B cell (primary cell): ENCODE measurements around the gene MIPOL1. TPM values are rescaled to one million over a fixed set of nuclear protein-coding genes. Genes with fewer than 3 reads are reported as not detected.

Experiments
- ATAC-seq: fragments of 200-7000 bp; cut with Tn5 transposase; one replicate; pipeline ENCODE4 v1.10.0; 2021; ENCODE audit warnings: low read depth, mild to moderate bottlenecking, moderate number of reproducible peaks, moderate library complexity
- CTCF ChIA-PET: fragments of 350-600 bp; sonication (Branson Sonifier 250); formaldehyde crosslinking; loops from one replicate; lab custom pipeline; 2021; ENCODE audit warnings: antibody characterized with exemption, inconsistent platforms; lab: Charles Lee
- POLR2A ChIA-PET: fragments of 350-600 bp; sonication (Branson Sonifier 250); formaldehyde crosslinking; loops from one replicate; lab custom pipeline; 2021; ENCODE audit warnings: antibody characterized with exemption; lab: Charles Lee
- DNase-seq: peaks from one replicate; pipeline ENCODE4 v3.0.0; 2013
- H2AFZ ChIP-seq: 2 replicates; pipeline ENCODE4 v1.6.1; 2012; ENCODE audit warnings: mild to moderate bottlenecking, low read depth, low read length; ENCODE audit not compliant: insufficient read depth, poor library complexity, severe bottlenecking
- H3K27ac ChIP-seq, 2 donors: 1 replicate in 1 of 2; 2 replicates in 1 of 2; pipeline ENCODE4 v1.5.1; 2012 to 2013; ENCODE audit warnings: low read length in 2 of 2, mild to moderate bottlenecking in 2 of 2, moderate library complexity in 1 of 2
- H3K27me3 ChIP-seq, 4 experiments: fragments of 200-600 bp in 1 of 4; sonication (generic) in 1 of 4; replicated peaks in 1 of 4; 1 replicate in 2 of 4; 2 replicates in 2 of 4; pipeline versions ENCODE4 v1.6.1 to v1.7.0; 2013 to 2016; ENCODE audit warnings: low read length in 3 of 4, mild to moderate bottlenecking in 2 of 4, mixed read lengths in 1 of 4, moderate library complexity in 1 of 4; ENCODE audit not compliant: insufficient read depth in 4 of 4, control insufficient read depth in 3 of 4; ENCODE audit errors: control extremely low read depth in 1 of 4
- H3K36me3 ChIP-seq, 2 experiments: replicated peaks in 1 of 2; 1 replicate in 1 of 2; 2 replicates in 1 of 2; pipeline versions ENCODE4 v1.6.1 to v1.7.1; 2013; ENCODE audit warnings: low read length in 1 of 2; ENCODE audit not compliant: insufficient read depth in 2 of 2, control insufficient read depth in 1 of 2; ENCODE audit errors: control extremely low read depth in 1 of 2, extremely low read depth in 1 of 2
- H3K4me1 ChIP-seq, 2 donors: fragments of 200-600 bp in 1 of 2; sonication (generic) in 1 of 2; 1 replicate in 1 of 2; 2 replicates in 1 of 2; pipeline versions ENCODE4 v1.5.1 to v1.6.1; 2013 to 2017; ENCODE audit warnings: low read length in 2 of 2; ENCODE audit not compliant: control insufficient read depth in 2 of 2, insufficient read depth in 2 of 2
- H3K4me2 ChIP-seq: replicated peaks from 2 replicates; pipeline ENCODE3; 2012; ENCODE audit warnings: mild to moderate bottlenecking, low read depth, low read length; ENCODE audit not compliant: poor library complexity, severe bottlenecking
- H3K4me3 ChIP-seq, 5 experiments: fragments of 200-600 bp in 1 of 5; sonication (generic) in 1 of 5; 1 replicate in 3 of 5; 2 replicates in 2 of 5; pipeline versions ENCODE4 v1.5.1 to v1.7.0; 2011 to 2016; ENCODE audit warnings: low read length in 4 of 5, mild to moderate bottlenecking in 4 of 5, low read depth in 2 of 5, control low read depth in 1 of 5, moderate library complexity in 1 of 5; ENCODE audit not compliant: insufficient read depth in 1 of 5; ENCODE audit errors: control extremely low read depth in 1 of 5, extremely low read depth in 1 of 5
- H3K79me2 ChIP-seq: fragments of 200-600 bp; sonication (generic); one replicate; pipeline ENCODE4 v1.6.0; 2016; ENCODE audit warnings: low read length; ENCODE audit not compliant: control insufficient read depth, insufficient read depth
- H3K9ac ChIP-seq: fragments of 200-600 bp; sonication (generic); 2 replicates; pipeline ENCODE4 v1.6.1; 2017; ENCODE audit warnings: mild to moderate bottlenecking, low read length, moderate library complexity
- H3K9me3 ChIP-seq, 3 donors: one replicate each; pipeline versions ENCODE4 v1.6.1 to v1.7.1; 2013; ENCODE audit warnings: low read length in 2 of 3; ENCODE audit not compliant: control insufficient read depth in 2 of 3, insufficient read depth in 1 of 3; ENCODE audit errors: control extremely low read depth in 1 of 3
- H4K20me1 ChIP-seq: 2 replicates; pipeline ENCODE4 v1.6.0; 2012; ENCODE audit warnings: mild to moderate bottlenecking, low read length; ENCODE audit not compliant: insufficient read depth, control insufficient read depth, poor library complexity, severe bottlenecking
- H3K27ac Mint-ChIP-seq: one replicate; pipeline ENCODE4 v1.8.0; 2021; ENCODE audit warnings: mixed read lengths
- H3K27me3 Mint-ChIP-seq: one replicate; pipeline ENCODE4 v1.8.0; 2021; ENCODE audit warnings: mixed read lengths
- H3K4me1 Mint-ChIP-seq: one replicate; pipeline ENCODE4 v1.8.0; 2021; ENCODE audit warnings: mixed read lengths
- H3K4me3 Mint-ChIP-seq: one replicate; pipeline ENCODE4 v1.8.0; 2021; ENCODE audit warnings: mixed read lengths
- H3K9me3 Mint-ChIP-seq: one replicate; pipeline ENCODE4 v1.8.0; 2022; ENCODE audit warnings: mixed read lengths; ENCODE audit not compliant: insufficient read depth
- EZH2 ChIP-seq: IDR thresholded peaks from 2 replicates; pipeline ENCODE4 v1.6.1; 2012; ENCODE audit warnings: borderline replicate concordance, low read depth, mild to moderate bottlenecking, moderate library complexity, low read length; ENCODE audit not compliant: insufficient read depth, poor library complexity, severe bottlenecking
- whole genome bisulfite sequencing: methylation state at CpG from one replicate; pipeline ENCODE4 v1.1.5; 2013; ENCODE audit warnings: missing lambda C conversion rate; ENCODE audit not compliant: insufficient coverage; 5-methylcytosine and 5-hydroxymethylcytosine counted together
- intact Hi-C: fragments of 100-400 bp; cut with micrococcal nuclease; formaldehyde crosslinking; loops from one replicate; pipeline ENCODE4 v1.10.0; 2022
- polyA plus RNA-seq: library from polyadenylated mRNA; depleted of rRNA; stranded (reverse); fragments of >200 nt; gene quantifications from 2 replicates; pipeline ENCODE4 v1.2.3, GENCODE V29; 2012
- total RNA-seq, 2 donors: library from RNA; stranded (reverse); fragments of 120-200 nt in 1 of 2; gene quantifications; 1 replicate in 1 of 2; 2 replicates in 1 of 2; pipeline versions ENCODE4 v1.2.3 to v1.2.4, GENCODE V29; 2013 to 2022
- TF ChIP-seq, protein P1 (sequence below): fragments of 200-600 bp; IDR thresholded peaks from one replicate; pipeline ENCODE4 v1.8.0; 2022; ENCODE audit warnings: antibody characterized with exemption, mild to moderate bottlenecking

Gene MIPOL1
- total and polyA plus RNA-seq, 2 donors (not counting 1 experiment from before 2014, with no cell fraction given): 0.17 TPM; not detected in 1

- no peaks in the 10 kb centered on the region for H4K20me1 ChIP-seq
- POLR2A ChIA-PET: no interaction called here
- H3K27ac ChIP-seq: no peak overlapping the region
- no peaks in the 10 kb centered on the region for H3K79me2 ChIP-seq
- no peak for ATAC-seq
- H3K9me3 ChIP-seq: no peaks in the 10 kb centered on the region
- no peak overlapping the region for H3K9ac ChIP-seq
- no peaks in the 10 kb centered on the region for H3K4me1 Mint-ChIP-seq
- no peak overlapping the region for H3K4me3 ChIP-seq
- H3K9me3 Mint-ChIP-seq: peaks cover 4% of the 10 kb centered on the region
- CTCF ChIA-PET: no interaction called here
- no peak overlapping the region for H3K4me3 Mint-ChIP-seq
- intact Hi-C loops: no loop called here
- no peak overlapping the region for H3K27ac Mint-ChIP-seq
- TF ChIP-seq, protein P1, sequence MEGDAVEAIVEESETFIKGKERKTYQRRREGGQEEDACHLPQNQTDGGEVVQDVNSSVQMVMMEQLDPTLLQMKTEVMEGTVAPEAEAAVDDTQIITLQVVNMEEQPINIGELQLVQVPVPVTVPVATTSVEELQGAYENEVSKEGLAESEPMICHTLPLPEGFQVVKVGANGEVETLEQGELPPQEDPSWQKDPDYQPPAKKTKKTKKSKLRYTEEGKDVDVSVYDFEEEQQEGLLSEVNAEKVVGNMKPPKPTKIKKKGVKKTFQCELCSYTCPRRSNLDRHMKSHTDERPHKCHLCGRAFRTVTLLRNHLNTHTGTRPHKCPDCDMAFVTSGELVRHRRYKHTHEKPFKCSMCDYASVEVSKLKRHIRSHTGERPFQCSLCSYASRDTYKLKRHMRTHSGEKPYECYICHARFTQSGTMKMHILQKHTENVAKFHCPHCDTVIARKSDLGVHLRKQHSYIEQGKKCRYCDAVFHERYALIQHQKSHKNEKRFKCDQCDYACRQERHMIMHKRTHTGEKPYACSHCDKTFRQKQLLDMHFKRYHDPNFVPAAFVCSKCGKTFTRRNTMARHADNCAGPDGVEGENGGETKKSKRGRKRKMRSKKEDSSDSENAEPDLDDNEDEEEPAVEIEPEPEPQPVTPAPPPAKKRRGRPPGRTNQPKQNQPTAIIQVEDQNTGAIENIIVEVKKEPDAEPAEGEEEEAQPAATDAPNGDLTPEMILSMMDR: no peak
- no peak for TF ChIP-seq EZH2
- H3K27me3 ChIP-seq: no peaks in the 10 kb centered on the region
- 100% methylated on average over 1 of the region's 5 CpGs for WGBS
- no peak overlapping the region for H2AFZ ChIP-seq
- no peaks in the 10 kb centered on the region for H3K4me1 ChIP-seq
- no peak overlapping the region for H3K4me2 ChIP-seq
- DNase-seq: no peak
- H3K27me3 Mint-ChIP-seq: no peaks in the 10 kb centered on the region
- H3K36me3 ChIP-seq: no peaks in the 10 kb centered on the region
These were observed 171.7 kb downstream of the MIPOL1 start for GRCh38 chr14:37369425-37369824.

GRCh38 chr14:37375566-37375965, 177.8 kb downstream of the MIPOL1 start:
- DNase-seq (no peak), ATAC-seq (no peak)
- Histone ChIP-seq H4K20me1 (no peaks in the 10 kb centered on the region), H3K27ac (no peak overlapping the region), H3K79me2 (no peaks in the 10 kb centered on the region), H3K4me2 (no peak overlapping the region), H3K27me3 (no peaks in the 10 kb centered on the region), H3K4me1 (no peaks in the 10 kb centered on the region), H3K9me3 (no peaks in the 10 kb centered on the region), H3K36me3 (no peaks in the 10 kb centered on the region), H3K4me3 (no peak overlapping the region), H3K9ac (no peak overlapping the region), H2AFZ (no peak overlapping the region)
- no peaks in the 10 kb centered on the region for H3K27me3 Mint-ChIP-seq
- no peak for TF ChIP-seq EZH2
- TF ChIP-seq, protein P1: no peak
- no peaks in the 10 kb centered on the region for H3K4me1 Mint-ChIP-seq
- intact Hi-C loops: no loop called here
- H3K9me3 Mint-ChIP-seq: peaks cover 8% of the 10 kb centered on the region
- POLR2A ChIA-PET: no interaction called here
- CTCF ChIA-PET: no interaction called here
- no peak overlapping the region for H3K4me3 Mint-ChIP-seq
- no peak overlapping the region for H3K27ac Mint-ChIP-seq
